Bronchial epithelial cell (primary cell): ENCODE results near the gene SPIRE1. TPM values are rescaled to one million over a fixed set of nuclear protein-coding genes. Genes with fewer than 3 reads are reported as not detected.

Source experiments
- DNase-seq: peaks from one replicate; pipeline ENCODE4 v3.0.0-alpha.2; 2010; ENCODE audit warnings: low read depth
- FAIRE-seq: peaks from 2 replicates; lab custom pipeline; 2011; peaks lifted over from hg19 to GRCh38; lab: Jason Lieb, UNC
- H3K27me3 ChIP-seq: 2 replicates; pipeline ENCODE4 v1.5.1; 2011; ENCODE audit warnings: low read length; ENCODE audit not compliant: control insufficient read depth, insufficient read depth
- H3K36me3 ChIP-seq: 2 replicates; pipeline ENCODE4 v1.5.1; 2011; ENCODE audit warnings: low read length; ENCODE audit not compliant: control insufficient read depth, insufficient read depth
- H3K4me3 ChIP-seq: 2 replicates; pipeline ENCODE4 v1.5.1; 2011; ENCODE audit warnings: mild to moderate bottlenecking, low read depth, low read length, control low read depth
- CTCF ChIP-seq: IDR thresholded peaks from 2 replicates; pipeline ENCODE4 v1.5.1; 2011; ENCODE audit warnings: mild to moderate bottlenecking, moderate library complexity, low read length, control low read depth, inconsistent platforms; ENCODE audit not compliant: insufficient read depth, severe bottlenecking
- total RNA-seq: library from RNA; depleted of rRNA; stranded (reverse); fragments of >200 nt; gene quantifications from 2 replicates; pipeline ENCODE4 v1.2.1, GENCODE V29; 2014

The SPIRE1 gene
- total RNA-seq, 1 donor from 2014 or later: 141 TPM

- FAIRE-seq (no peak), DNase-seq (peak; percentile 25)
- Histone ChIP-seq H3K36me3 (peaks cover 1% of the 10 kb centered on the region), H3K4me3 (no peak overlapping the region), H3K27me3 (no peaks in the 10 kb centered on the region)
- TF ChIP-seq CTCF: no peak
Measured at GRCh38 chr18:12534820-12535219, 123.1 kb downstream of the SPIRE1 start.

- no peak for FAIRE-seq
- no peak for DNase-seq
- H3K36me3 ChIP-seq: peaks cover 1% of the 10 kb centered on the region
- TF ChIP-seq CTCF: no peak
- no peaks in the 10 kb centered on the region for H3K27me3 ChIP-seq
- no peak overlapping the region for H3K4me3 ChIP-seq
Measured at GRCh38 chr18:12532661-12533060, 125.2 kb downstream of the SPIRE1 start.

- no peak for FAIRE-seq
- Histone ChIP-seq H3K36me3 (peaks cover 1% of the 10 kb centered on the region), H3K4me3 (no peak overlapping the region), H3K27me3 (no peaks in the 10 kb centered on the region)
- DNase-seq: no peak
- no peak for TF ChIP-seq CTCF
Measured at GRCh38 chr18:12531749-12532148, 126.2 kb downstream of the SPIRE1 start.

GRCh38 chr18:12520442-12520992 is 137.4 kb downstream of the SPIRE1 start:
- no peak for TF ChIP-seq CTCF
- Histone ChIP-seq H3K4me3 (no peak overlapping the region), H3K27me3 (no peaks in the 10 kb centered on the region), H3K36me3 (peaks cover 1% of the 10 kb centered on the region)
- FAIRE-seq (no peak), DNase-seq (no peak)

GRCh38 chr18:12518832-12519531 is 138.9 kb downstream of the SPIRE1 start:
- H3K27me3 ChIP-seq: no peaks in the 10 kb centered on the region
- no peak overlapping the region for H3K4me3 ChIP-seq
- DNase-seq: no peak
- peaks cover 1% of the 10 kb centered on the region for H3K36me3 ChIP-seq
- TF ChIP-seq CTCF: no peak
- no peak for FAIRE-seq
